ENCODE measurements around the gene PRG2.

DNA sequence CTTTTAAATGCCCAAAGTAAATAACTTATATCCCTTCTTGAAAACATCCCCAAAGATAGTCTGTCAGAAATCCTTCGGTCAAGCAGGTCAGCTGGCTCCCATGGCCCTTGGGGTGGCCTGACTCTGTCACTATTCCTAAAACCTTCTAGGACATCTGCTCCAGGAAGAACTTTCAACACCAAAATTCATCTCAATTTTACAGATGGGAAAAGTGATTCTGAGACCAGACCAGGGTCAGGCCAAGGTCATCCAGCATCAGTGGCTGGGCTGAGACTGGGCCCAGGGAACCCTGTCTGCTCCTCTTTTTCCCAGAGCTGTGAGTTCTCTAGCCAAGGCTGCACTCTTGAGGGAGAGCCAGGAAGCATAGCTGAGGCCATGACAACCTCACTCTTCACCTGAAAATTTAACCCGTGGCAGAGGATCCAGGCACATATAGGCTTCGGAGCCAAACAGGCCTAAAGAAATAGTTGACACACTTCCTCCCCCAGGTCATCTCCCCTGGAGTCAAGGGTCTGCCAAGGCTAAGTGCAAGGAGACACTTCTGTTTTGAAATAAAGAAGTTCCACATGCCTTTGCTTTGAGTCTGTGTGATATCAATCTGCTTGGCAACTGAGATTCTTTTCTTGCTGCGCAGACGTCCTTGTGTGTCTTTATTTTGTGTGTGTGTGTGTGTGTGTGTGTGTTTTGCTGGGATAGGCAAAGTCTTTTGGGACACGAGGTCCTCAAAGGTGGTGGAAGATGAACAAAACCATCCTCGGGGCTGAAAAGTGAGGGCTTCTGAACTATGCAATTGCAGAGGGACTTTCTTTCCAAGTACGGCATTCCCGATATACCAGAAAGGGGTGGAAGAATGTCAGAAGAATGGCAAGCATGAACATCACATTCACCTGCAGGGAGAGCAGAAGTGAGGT, 16.8 kb upstream of the PRG2 start:
- TF ChIP-seq POLR2A (IDR thresholded peaks at IDR 0.05; ENCODE audit: low read depth, low read length) (no peak), BHLHE40 (IDR thresholded peaks at IDR 0.05; ENCODE audit: low read depth, low read length) (no peak)
- TF ChIP-seq, protein P1, sequence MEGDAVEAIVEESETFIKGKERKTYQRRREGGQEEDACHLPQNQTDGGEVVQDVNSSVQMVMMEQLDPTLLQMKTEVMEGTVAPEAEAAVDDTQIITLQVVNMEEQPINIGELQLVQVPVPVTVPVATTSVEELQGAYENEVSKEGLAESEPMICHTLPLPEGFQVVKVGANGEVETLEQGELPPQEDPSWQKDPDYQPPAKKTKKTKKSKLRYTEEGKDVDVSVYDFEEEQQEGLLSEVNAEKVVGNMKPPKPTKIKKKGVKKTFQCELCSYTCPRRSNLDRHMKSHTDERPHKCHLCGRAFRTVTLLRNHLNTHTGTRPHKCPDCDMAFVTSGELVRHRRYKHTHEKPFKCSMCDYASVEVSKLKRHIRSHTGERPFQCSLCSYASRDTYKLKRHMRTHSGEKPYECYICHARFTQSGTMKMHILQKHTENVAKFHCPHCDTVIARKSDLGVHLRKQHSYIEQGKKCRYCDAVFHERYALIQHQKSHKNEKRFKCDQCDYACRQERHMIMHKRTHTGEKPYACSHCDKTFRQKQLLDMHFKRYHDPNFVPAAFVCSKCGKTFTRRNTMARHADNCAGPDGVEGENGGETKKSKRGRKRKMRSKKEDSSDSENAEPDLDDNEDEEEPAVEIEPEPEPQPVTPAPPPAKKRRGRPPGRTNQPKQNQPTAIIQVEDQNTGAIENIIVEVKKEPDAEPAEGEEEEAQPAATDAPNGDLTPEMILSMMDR (conservative IDR thresholded peaks at IDR 0.05; ENCODE audit: low read depth, low read length): no peak
